AG20443 (cell line): ENCODE results near the gene CDH24.

ENCODE experiments used
- DNase-seq: peaks from one replicate; pipeline ENCODE4 v3.0.0; 2012; ENCODE audit warnings: low spot score, mixed read lengths

CDH24 gene

DNA sequence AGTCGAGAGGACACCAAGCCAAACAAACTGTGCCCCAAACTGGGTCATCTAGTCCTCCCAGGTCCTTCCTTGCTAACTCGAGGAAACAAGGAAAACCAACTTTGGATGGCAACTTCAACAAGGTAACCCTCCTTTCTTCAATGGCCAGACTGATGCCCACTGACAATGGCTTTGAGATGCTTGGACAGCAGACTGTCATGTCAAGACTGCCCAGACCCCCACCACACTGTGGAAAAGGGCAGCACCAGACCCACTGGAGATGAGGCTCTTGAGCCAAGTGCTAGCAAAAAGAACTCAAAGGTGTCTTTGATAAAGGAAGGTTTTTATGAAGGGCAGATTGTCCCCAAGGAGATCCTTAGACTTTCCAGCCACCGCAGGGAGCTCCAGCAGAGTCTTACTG lies 9.0 kb upstream of the CDH24 start:
- no peak for DNase-seq

DNA sequence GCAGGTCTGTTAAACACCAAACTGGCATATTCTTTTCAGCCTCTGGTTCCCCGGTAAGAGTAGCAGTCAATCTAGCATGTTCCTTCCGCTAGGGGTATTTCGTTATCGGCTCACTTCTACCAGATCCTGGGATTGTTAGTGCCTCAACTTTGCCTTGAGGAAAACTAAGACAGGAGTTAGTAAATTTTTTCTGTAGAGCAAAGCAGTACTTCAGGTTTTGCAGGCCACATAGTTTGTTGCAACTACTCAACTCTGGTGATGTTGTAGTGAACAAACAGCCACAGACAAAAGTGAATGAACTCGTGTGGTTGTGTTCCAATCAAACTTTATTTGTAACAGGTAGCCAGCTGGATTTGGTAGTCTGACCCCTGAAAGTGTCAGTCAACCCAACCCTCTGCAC lies 6.3 kb upstream of the CDH24 start:
- DNase-seq = no peak

GRCh38 chr14:23062002-23062401 lies 4.7 kb upstream of the CDH24 start:
- peak; percentile 89 for DNase-seq

- no peak for DNase-seq
Measured at GRCh38 chr14:23060536-23061260, 3.4 kb upstream of the CDH24 start.

DNA sequence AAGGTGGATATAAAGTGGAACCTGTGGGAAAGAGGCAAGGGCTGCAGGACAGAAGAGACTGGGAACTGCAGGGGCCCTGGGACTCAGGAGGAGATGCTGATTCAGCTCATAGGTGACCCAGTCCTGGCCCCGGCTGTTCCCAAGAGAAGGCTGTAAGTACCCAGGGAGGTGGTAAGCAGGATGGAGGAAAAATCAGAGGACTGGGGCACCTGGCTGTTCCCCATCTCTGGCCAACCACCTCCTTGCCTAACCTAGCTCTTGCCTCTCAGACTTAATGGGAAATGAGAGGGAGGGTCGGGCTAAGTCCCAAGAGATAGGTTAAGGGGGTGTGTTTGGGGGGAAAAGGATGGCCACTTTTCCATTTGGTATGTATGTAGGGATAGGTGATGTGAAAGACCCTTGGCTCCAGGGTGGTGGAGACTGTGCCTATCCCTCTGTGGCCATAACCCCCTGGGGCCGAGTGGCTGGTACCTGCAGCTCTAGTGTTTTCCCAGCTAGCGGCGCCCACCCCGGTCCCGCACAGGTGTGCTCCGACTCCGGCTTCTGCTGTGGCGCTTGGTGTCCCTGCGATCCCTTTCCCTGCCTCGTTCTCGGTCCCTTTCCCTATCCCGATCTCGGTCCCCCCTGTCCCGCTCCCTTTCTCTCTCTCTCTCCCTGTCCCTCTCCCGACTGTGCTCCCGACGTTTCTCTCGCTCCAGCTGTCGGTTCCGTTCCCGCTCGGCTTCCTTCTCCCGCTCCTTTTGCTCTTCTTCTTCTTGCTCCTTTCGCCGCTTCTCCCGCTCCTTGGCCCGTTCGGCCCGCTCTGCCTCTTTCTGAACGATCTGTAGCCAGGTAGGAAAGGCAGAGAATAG lies 1.6 kb upstream of the CDH24 start:
- no peak for DNase-seq

GRCh38 chr14:23057757-23058653 lies 685 bp upstream of the CDH24 start:
- DNase-seq = peak; percentile 89

DNA sequence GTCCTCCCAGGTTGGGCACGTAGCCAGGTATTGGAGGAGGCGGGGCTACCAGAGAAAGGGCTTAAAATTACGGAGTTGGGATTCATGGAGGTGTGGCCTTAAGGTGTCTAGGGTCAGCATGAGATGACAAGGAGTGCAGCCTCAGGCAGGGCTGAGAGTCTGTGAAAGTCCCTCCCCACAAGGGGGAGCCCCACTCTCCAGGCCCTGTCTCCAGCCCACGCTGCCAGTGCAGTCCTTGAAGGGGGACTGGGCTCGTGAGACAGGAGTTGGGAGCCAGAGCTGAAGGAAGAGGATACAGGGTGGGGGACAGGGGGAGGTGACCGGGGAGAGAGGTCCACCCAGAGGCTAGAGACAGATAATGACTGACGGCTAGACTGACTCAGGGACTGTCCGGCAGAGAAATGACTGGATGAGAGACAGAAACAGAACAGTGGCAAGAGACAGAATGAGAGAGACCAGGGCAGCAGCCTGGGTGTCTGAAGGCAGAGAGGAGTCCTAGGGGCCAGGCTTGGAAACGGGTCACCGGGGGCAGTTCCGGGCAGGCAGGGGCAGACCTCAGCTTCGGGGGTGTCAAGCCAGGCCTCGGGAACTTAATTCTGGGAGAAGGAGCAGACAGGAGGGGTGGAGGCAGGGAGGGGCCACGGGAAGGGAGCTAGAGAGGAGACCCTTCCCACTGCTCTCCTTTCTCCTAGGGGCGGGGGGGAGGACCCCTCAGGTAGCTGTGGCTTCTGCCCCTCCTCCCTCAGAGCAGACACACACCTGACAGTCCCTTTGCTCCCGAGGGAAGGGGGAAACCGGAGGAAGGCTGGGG lies 970 bp downstream of the CDH24 start:
- peak; percentile 89 for DNase-seq

GRCh38 chr14:23055621-23056144 lies 1.6 kb downstream of the CDH24 start:
- peak; percentile 28 for DNase-seq

- DNase-seq = no peak
Measured at GRCh38 chr14:23055147-23055550, 2.2 kb downstream of the CDH24 start.

DNA sequence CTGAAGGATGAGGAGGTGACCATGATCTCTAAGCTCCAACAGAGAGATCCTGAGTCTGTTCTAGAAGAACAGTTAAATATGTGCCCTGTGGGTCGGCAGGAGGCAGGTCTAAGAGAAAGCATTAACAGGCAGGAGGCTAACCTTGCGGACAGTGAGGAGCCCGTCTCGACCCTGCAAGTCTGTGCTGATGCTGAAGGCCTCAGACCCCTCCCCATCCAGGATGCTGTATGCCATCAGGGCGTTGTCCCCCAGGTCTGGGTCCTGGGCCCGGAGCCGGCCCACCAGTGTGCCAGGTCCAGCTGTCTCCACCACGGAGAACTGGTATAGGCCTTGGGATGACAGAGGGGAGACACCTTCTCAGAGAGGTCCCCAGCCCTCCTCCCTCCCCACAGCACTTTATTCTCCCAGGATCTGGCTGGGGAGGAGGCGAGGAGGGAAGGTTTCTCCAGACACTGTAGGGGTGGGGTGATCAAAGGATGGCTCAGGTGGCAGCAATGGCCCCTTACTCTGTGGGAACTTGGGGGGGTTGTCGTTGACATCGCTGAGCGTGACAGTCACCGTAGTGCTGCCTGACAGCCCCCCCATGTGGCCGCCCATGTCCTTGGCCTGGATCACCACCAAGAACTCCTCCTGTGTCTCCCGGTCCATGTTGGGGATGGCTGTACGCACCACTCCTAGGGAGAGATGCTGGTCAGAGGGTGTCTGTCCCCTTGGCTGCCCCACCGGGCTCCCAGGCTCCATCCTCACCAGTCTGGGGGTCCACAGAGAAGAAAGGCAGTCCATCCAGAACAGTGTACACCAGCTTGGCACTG lies 3.1 kb downstream of the CDH24 start:
- peak; percentile 32 for DNase-seq

DNA sequence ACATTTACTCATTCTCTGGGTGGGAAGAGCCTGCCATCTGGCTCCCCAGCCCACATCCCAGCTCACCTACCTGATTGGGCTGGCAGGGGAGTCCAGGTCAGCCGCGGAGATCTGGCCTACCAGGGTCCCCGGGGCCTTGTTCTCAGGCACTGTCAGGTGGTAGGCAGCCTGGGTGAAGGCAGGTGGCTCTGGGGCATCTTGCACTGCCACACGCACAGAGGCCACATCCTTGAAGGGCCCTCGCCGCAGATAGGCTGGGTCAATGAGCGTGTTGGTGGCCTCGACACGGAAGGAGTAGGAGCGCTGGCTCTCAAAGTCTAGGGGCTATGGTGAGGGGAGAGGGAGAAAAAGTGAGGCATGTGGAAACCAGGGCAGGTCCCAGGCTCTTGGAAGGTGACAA lies 3.9 kb downstream of the CDH24 start:
- DNase-seq = no peak

DNA sequence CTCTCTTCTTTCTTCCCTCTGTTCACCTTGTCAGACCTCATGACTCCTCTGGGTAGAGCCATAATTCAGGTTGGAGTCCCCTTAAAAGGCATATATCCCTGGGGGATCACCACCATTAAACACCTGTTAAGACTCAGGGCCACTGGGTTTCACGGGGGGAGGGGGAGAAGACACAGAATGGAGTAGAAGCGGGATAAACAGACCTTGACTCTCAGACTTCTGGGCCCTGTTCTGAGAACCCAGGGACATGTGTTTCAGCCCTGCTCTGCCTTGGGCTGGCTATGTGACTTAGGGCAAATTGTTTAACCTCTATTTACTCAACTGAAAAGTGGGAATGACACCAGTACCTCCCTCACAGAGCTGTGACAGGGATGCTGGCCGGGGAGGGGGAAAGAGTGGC lies 4.6 kb downstream of the CDH24 start:
- no peak for DNase-seq

GRCh38 chr14:23052182-23052623 lies 5.1 kb downstream of the CDH24 start:
- DNase-seq = peak; percentile 31

DNA sequence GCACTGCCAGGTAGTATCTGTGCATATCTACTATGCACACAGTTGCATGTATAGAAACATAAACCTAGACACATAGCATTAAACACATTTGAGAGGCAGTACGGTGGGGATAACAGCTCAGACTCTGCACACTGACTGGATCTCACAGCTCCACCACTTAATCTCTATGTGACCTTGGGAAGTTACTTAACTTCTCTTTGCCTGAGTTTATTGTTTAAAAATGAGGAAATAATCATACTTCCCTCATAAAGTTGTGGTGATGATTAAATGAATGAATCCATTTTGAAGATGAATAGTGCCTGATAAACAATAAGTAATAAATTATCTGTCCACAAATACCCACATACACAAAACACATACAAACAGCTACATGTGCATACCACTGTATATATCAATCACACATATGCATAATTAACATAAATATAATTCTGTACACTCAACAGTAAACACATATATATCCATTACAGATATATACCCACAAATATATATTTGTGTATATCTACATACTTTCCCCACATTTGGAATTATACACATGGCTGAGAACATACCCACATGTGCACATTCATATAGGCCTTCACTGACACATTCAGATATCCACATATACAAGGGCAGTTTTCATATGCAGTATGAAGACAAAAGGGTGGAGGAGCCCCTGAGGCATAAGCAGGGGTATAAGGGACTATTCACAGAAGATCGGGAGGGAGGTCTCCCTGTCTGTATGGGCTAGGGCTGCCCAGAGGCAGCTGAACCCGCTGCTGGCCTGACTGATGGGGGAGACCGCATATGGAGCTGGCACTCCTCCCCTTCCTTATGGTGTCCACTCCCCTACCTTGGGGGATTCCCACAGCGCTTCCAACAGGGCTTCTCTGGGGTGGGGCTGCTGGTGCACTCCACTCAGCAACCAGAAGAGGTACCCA lies 5.9 kb downstream of the CDH24 start:
- no peak for DNase-seq

GRCh38 chr14:23049011-23049410 lies 8.3 kb downstream of the CDH24 start:
- DNase-seq = no peak

- DNase-seq = no peak
Measured at GRCh38 chr14:23047751-23048693, 9.3 kb downstream of the CDH24 start.

GRCh38 chr14:23047034-23047634 lies 10.2 kb downstream of the CDH24 start:
- no peak for DNase-seq
